GM21619 (cell line): Measurements from ENCODE around the gene POMT2.
"Not testable (repeated sequence)": the region's sequence is repeated elsewhere in the genome, so short reads cannot be mapped to it uniquely, and the experiment has no call there.

Source experiments
- ATAC-seq: cut with Tn5 transposase; IDR thresholded peaks from one replicate; pipeline ENCODE4 v1.9.1; 2021; ENCODE audit not compliant: unreplicated experiment

Gene POMT2

DNA sequence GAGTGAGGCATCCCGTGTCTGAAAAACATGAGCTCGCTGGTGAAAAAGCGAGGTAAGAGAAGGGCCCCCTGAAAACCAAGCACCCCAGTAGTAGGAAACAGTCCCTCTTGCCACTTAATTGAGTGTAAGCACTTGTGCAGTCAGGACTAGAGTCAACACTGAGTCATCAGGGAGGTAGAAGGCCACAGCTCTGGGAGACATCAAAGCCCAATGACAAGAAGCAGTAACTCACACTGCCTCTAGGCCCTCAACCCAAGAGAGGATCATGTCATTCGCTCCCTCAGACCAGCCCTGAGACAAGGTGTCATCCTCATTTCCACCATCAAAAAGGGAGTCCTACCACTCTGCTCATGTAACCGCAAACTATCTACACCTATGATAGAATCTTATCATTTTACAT is 17.8 kb downstream of the POMT2 start:
- no peak for ATAC-seq

DNA sequence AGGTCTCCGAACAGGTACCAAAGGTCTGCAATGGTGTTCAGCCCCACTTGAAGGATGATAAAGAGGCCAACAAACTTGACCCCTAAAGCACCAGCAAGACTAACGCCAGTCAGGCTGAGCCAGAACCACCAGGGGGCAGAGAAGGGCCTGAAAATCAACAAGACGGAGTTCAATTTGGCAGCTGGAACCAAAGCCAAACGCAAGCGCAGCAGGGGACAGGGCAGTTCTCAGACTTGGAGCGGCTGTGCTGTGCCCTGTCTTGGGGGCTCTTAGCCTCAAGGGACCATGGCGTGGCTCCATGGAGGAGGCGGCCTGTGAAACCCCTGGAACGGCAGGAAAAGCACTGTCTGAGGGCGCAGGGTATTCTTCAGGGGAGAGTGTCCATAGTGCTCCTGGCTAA is 19.6 kb downstream of the POMT2 start:
- ATAC-seq: no peak

DNA sequence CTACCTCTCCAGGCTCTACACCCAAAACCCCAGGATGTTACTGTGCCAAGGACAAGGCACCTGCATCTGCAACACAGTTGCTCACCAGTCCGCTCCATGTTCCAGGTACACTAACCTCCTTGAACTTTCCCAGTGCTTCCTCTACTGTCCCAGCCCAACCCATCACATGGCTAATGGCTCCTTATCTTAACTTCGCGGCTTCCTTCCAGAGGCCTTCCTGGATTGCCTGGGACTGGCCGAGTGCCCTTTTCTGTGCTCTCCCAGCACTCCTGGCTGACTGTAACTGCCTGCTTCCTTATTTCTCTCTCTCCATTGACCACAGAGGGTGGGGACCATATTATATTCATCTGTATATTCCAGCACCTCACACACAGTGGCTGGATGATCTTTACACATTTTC is 20.9 kb downstream of the POMT2 start:
- ATAC-seq: no peak

DNA sequence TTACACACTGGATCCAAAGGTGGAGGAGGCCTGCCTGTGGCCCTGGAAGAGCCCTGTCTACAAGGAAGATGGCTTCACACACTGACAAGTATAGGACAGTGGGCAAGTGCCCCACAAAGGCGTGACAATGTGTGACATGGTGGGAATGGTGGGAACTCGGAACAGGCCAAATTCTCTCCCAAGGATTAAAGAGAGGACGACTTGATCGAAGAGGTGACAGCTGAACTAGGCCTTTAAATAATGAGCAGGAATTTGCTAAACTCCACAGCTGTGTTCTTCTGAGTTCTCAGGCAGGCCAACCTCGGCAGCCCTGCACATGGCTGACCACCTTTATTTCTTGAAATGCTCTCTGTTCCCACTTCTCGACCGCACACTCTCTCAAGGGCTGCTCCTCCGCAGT is 23.8 kb downstream of the POMT2 start:
- ATAC-seq: no peak

DNA sequence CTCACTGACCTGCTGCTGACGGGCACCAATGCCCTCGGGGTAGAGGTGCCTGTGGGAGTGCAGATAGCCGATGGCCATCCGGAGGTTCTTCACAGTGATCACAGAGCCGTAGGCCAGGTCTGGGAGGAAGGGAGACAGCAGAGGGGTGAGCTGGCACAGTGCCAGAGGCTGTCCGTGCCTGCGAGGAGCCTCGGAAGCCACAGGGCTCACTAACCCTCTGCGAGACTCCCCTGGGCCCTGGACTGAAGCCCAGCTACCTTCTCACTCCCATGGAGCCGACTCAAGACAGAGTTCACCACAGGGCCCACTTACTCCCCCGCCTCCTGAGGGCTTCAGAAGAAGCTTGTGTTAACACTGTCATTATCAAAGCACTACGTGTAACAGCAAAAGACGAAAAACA is 24.5 kb downstream of the POMT2 start:
- no peak for ATAC-seq

DNA sequence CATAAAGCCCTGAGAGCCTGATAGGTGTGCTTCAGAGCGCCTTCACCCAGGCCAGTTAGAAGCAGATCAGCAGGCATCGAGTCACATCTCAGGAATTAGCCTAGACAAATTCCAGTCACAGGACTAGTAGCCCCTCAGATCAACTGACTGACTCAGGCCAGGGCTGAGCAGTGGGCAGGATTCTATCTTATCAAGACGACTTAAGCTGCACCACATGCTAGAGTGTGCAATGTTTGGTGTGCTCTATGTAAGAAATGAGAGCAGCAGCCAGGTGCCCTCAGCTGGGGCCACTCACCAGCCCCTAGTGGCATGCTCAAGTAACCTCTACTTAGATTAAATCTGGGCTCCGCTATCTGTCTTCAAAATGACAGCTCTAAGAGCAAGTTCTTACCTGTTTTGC is 30.0 kb downstream of the POMT2 start:
- no peak for ATAC-seq

DNA sequence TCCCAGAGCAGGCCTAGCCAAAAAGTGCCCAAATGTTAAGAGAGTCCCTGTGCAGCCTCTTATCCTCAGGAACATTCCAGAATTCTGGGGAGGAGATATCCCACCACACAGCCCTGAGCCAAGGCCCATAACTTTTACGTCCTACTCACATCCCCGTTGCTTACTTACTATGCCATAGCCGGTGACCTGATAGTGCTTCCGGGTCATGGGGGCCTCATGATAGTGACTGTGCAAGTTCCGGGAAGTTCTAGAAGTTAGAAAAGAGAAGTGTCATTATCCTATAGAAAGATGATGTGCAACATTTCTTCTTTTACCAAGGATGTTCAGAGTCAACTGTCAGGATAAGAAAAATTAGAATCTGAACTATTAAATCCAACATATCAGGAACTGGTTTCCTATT is 34.1 kb downstream of the POMT2 start:
- ATAC-seq: no peak

DNA sequence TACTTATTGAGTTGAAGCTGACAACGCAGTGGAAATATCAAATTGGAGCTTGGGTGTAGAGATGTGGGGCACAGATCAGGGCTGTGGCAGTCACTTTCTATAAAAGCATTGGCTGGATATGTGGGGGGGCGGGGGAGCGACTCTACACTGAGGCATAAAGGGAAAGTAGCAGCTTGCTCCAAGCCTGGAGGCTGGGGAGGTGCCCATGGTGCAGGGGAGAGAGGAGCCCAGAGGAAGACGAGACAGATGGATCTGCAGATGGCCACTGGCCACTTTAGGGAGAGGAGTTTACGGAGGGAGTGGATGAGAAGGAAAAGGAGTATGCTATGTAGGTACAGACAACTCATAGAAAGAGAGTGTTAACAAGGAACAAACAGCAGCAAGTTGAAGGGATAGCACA is 36.2 kb downstream of the POMT2 start:
- ATAC-seq: no peak

DNA sequence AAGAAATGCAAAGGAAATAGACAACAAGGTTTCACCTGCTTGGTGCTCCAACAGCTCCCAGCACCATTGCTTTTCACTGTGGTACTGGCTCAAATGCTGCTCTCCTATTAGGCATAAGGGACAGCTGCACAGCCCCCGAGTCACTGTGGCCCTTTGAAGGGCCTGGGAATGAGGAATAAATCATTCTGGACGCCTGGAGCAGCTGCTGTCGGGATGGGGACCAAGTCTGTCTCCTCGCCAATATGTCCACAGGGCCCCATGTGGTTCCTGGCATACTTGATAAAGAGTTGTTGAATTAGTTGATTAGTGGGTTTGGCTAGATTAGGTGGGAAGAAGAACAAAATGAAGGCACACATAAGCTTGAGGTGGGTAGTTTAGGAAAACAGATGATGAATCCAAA is 36.6 kb downstream of the POMT2 start:
- no peak for ATAC-seq

DNA sequence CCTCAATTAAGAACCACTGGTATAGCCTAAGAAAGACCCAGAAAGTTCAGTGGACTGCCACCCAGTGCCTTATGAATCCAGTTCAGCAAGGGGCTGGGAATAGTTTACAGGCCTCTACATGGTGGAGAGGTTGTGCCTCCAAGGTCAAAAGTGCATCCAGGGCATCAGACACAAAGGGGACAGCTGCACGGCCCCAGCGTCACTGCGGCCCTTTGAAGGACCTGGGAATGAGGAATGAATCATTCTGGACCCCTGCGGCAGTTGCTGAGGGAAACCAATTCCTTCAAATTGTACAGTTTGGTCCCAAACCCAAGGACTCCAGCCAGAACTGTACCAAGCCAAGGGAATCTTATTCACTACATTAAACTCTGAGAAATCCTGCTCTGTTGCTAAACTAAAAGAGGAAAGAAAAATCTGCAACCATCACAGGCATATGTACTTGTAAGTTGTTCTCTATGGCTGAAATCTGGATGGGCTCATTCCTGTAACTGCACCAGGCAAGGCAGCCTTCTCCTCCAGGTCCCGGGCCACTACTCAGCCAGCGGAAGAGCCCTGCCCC is 38.8 kb downstream of the POMT2 start:
- no peak for ATAC-seq

DNA sequence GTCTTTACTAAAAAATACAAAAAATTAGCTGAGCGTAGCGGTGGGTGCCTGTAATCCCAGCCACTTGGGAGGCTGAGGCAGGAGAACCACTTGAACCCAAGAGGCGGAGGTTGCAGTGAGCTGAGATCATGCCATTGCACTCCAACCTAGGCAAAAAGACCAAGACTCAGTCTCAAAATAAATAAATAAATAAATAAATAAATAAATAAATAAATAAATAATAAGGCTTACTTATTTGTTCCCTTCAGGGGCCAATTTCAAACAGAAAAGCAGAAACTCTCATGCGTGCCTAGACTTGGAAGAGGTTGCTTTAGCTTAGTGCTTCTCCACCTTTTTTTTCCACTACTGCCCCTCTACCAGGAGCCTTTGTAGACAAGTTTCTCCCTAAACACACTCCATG is 39.8 kb downstream of the POMT2 start:
- not testable (repeated sequence) for ATAC-seq

DNA sequence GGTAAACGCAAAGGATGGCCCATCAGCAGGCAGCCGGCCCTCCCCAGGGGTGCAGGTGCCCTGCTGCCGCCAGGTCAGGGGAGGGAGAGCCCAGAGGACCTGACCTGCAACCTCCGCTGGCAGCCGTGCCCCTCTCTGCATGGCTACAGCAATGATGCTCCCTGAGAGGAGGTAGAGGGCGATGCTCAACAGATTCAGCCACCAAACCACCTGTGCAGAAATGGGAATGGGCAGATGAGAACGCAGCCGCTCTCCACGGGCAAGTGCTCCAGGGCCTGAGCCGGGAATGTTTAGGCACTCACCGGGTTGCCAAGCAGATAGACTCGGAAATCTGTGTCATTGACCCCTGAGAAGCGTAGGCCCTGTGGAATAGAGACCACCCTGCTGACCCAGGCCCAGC is 41.0 kb downstream of the POMT2 start:
- no peak for ATAC-seq

DNA sequence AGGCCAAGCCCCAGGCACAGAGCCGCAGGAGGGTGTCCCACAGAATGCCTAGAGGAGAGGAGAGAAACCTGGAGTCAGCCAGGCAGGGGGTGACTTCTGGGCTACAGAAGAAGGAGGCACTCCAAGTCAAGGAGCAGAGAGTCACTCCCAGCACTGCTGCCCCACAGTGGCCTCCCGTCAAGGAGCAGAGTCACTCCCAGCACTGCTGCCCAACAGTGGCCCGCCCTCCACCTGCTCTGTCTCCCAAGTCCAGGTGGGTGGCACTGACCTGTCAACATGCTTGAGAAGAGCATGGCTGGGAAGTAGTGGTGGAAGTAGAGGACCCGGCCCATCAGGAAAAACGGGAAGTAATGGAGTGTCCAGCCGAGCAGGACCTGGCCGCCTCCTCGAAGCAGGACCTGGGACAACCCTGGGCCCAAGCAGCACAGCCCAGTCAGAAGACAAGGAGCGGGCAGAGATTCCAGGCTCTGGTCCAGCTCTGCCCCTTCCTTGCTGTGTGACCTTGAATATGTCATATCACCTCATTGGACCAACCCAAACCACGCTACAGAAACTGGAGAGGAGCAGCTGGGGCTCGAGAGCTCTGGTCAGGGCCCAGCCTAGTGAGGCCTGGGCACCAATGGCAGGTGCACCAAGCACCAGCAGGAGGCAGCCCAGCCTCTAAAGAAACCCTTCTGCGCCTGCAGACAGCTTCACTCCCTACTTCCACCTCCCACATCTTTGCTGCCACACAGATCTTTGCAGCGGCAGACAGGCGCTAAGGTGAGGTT is 42.0 kb downstream of the POMT2 start:
- ATAC-seq: no peak

DNA sequence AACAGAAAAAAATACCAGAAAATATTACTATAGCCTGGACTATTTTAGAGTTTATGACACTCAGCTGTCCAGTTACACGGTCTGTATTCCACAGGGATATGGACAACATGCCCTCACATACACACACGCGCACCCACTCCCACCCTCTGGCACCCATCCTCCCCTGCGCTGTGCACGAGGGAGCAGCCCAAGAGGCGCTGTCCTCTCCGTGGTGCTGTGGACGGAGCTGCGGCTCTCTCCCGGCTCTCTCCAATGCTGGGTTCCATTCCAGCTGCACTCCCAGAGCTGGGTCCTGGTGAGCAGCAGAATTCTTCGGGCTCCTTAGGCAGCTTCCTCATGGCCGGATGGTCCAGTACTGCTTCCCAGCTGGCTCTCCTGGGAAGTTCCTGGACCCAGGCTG is 43.7 kb downstream of the POMT2 start:
- no peak for ATAC-seq

DNA sequence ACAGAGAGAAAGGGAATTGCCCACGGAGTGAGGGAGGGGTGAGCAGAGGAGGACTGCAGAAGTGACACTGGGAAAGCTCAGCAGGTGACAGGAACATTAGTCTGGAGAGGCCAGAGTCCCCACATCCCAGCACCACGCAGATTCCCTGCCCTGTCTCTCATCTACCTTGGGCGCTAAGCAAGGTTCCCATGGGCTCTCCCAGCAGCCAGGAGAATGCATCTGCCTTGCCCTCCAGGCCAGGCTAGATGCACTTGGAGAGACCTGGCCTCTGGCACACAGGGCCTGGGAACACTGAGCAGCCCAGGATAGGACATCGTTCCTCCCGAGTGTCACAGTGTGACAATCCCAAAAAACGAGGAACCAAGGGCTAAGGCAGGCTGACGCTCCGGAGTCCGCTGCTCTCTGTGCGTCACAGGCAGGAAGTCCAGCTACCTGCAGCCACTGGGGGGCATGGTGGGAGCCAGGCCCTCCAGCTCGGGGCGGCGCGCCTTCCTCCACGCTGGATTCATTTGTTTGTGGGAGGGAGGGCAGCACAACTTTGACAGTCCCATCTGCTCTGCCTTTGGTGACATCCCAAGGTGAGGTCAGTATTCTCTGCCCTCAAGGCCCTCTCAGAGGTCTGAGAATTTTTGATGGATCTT is 44.3 kb downstream of the POMT2 start:
- ATAC-seq: no peak

DNA sequence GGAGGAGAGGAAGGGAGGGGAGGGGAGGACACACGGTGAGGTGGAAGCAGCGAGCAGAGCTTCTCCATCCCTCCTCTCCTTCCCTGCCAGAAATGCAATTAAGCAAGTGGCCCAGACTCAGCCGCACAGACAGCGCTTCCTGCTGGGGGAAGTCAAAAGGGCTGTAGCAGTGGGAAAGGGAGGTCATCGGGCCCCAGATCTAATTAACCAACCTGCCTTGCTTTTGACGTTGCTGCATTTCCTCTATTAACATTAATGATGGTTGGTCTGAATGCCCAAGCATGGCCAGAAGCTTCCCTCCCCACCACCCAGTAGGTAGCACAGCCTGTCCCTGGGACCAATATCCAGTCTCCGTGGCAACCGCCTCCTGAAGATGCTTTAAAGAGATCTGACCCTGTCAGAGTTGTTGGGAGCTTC is 45.1 kb downstream of the POMT2 start:
- no peak for ATAC-seq

DNA sequence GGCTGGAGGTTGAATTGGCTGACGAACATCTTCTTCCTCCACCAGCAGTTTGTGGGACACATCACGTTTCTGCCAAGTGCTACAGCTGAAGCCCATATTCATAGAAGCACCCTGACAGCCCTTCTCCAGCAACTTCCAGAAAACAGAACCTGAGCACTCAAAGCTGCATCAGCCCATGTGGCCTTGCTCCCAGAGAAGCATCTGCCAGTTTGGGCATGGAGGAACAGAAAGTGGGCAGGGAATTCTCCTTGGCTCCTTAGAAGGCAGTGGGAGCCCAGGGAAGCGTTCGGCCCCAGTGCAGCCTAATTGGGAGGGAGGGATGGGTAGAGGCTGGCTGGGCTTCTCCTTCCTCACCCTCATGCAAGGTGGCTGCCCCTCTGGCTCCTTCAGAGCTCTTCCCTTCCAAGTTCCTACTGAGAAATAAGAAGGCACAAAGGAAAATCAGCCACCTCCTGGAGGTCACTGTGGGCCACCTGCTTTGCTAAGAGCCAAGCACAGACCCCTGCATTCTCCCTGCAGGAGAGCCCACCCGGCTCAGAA is 45.6 kb downstream of the POMT2 start:
- ATAC-seq: no peak

DNA sequence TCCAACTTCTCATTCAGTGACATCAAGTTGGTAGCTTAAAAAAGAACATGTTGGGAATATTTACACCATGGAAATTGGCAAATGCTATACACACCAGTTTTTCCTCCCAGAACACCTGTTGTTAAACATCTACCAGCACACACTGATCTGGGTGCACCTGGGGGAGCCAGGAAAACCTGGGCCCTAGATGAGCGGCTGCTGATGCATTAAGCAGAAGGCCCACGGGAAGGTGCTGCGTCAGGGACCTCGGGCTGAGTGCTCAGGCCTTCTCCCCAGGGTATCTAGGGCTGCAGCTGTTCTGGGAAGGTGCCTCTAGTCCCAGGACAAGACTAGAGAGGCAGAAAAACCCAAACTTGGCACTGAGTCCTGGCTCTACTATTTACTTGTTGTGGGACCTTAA is 46.9 kb downstream of the POMT2 start:
- ATAC-seq: no peak

DNA sequence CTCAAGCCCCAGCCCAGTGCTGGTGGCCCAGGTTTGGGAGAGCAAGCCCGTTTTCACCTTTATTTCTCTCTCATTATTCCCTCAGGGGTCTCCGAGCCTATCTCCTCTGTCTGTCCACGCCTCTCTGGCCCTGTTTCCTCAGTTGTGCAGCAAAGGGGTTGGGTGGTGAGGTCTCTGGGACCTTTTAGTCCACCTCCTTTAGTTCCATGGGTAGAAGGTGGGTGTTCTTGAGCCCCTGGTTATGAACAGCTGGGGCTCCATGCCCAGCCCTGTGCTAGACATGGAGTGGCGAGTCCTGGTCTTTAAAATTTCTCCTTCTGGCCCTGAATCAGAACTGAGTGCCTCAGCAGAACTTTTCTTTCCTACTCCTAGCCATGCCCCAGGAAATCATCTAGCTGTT is 48.4 kb downstream of the POMT2 start:
- ATAC-seq: no peak

DNA sequence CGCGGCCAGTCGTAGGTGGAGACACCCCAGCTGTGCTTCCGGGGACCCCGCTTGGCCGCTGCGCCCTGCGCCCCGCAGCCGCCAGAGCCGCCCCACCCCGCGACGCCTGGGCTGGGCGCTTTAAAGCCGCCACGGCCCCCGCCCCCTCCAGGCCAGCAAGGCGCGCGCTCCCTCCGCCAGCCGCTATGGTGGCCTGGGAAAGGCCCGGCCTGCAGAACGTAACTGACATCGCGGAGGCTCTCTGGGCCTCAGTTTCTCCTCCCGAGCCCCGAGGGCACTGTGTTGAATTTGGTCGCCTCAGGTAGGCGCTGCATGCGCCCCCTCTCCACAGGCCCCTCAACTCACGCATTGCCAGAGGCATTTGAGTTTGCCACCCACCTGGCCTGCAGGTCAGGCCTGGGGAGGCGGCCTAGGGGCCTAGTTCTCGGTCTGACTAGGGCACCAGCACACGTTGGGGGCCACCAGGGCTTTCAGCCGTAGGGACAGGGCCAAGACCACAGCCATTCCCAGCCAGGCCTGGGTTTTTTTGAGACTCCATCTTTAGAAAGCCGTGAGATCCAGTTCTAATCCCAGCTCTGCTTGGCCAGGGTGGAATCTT is 49.5 kb downstream of the POMT2 start, which contains the start of gene NGB:
Gene NGB (minus strand): TSS at position 94 of the 598 bp plus-strand sequence. CDS start 269 bp downstream, outside the sequence.
- ATAC-seq: no peak

DNA sequence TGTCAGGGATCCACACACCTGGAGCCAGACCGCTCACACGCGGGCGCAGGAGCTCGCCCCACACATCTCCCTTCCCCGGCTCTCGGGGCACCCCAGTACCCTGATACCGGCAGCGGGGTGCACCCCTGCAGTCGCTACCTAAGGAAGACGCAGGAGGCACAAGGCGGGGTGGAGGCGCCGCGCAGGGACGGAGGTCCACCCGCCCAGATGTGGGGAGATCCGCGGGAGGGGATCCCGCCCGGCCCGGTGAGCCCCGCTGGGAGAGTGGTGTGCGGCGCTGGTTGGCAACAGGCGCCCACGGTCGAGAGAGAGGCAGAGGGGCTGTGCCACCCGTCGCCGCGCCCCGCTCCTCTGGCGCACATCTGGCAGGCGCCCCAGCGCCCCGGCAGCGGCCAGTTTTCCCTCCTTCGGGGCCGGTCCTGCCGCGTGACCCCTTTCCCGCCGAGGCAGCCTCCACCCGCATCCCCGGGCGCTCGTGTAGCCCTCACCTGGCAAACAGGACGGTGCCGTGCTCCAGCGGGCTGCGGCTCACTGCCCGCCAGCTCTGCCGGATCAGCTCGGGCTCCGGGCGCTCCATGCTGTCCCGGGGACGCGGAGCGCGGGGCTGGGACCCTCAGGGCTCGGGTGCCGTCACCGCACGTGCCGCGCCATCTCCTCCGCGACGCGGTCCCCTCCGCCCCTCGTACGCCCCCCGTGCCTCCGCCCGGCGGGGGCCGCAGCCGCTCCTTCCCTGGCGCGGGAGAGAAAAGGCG is 50.1 kb downstream of the POMT2 start:
- ATAC-seq: no peak
